RWPE2 (cell line): ENCODE results near the gene THSD4.
"Not testable (repeated sequence)": the region's sequence is repeated elsewhere in the genome, so short reads cannot be mapped to it uniquely, and the experiment has no call there.

Source experiments
- ATAC-seq: fragments of 200-7000 bp; cut with Tn5 transposase; 3 replicates; pipeline ENCODE4 v1.9.1; 2021; ENCODE audit warnings: low read depth
- DNase-seq: peaks from one replicate; pipeline ENCODE4 v3.0.0-alpha.2; 2020; ENCODE audit warnings: low spot score
- H3K27ac ChIP-seq: fragments of 450-650 bp; 2 replicates; pipeline ENCODE4 v1.5.1; 2017; ENCODE audit warnings: mild to moderate bottlenecking; ENCODE audit not compliant: poor library complexity, severe bottlenecking
- H3K27me3 ChIP-seq: fragments of 250-450 bp; sonication (Bioruptor Pico); 2 replicates; pipeline ENCODE4 v1.5.1; 2021; ENCODE audit warnings: mild to moderate bottlenecking, moderate library complexity; ENCODE audit not compliant: insufficient read depth, poor library complexity, severe bottlenecking
- H3K36me3 ChIP-seq: fragments of 250-450 bp; sonication (Bioruptor Pico); 2 replicates; pipeline ENCODE4 v1.5.1; 2020; ENCODE audit warnings: low read depth, mild to moderate bottlenecking, moderate library complexity
- H3K4me1 ChIP-seq: fragments of 250-450 bp; sonication (Bioruptor Pico); 2 replicates; pipeline ENCODE4 v1.5.1; 2021; ENCODE audit warnings: mild to moderate bottlenecking, moderate library complexity; ENCODE audit not compliant: insufficient read depth, poor library complexity, severe bottlenecking
- H3K4me3 ChIP-seq: fragments of 250-450 bp; sonication (Bioruptor Pico); 2 replicates; pipeline ENCODE4 v1.5.1; 2021; ENCODE audit warnings: mild to moderate bottlenecking, moderate library complexity; ENCODE audit not compliant: severe bottlenecking
- H3K9me3 ChIP-seq: fragments of 250-450 bp; sonication (Bioruptor Pico); 2 replicates; pipeline ENCODE4 v1.5.1; 2021; ENCODE audit warnings: mild to moderate bottlenecking, moderate library complexity; ENCODE audit not compliant: severe bottlenecking
- TF ChIP-seq, protein P1 (sequence below): fragments of 450-650 bp; IDR thresholded peaks from one replicate; pipeline ENCODE4 v1.5.1; 2017; ENCODE audit warnings: mild to moderate bottlenecking, moderate library complexity; ENCODE audit not compliant: poor library complexity, severe bottlenecking

The THSD4 gene

DNA sequence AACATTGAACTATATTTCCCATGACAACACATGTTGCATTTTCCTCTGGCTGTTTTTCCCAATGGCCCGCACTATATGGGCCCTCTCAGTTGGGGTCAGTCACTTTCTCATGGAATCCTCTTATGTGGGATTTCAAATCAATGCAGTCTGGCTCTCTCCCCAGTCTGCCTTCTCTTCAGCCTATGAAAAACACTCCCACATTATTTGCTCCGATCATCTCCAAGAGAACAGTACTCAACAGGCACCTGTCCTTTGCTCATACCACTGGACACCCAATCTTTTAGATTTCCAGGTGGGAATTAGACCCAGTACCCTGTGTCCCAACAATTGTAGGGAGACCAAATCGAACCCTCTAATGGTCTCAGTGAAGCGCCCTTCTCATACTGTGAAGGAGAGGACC is 251.3 kb downstream of the THSD4 start:
- TF ChIP-seq, protein P1, sequence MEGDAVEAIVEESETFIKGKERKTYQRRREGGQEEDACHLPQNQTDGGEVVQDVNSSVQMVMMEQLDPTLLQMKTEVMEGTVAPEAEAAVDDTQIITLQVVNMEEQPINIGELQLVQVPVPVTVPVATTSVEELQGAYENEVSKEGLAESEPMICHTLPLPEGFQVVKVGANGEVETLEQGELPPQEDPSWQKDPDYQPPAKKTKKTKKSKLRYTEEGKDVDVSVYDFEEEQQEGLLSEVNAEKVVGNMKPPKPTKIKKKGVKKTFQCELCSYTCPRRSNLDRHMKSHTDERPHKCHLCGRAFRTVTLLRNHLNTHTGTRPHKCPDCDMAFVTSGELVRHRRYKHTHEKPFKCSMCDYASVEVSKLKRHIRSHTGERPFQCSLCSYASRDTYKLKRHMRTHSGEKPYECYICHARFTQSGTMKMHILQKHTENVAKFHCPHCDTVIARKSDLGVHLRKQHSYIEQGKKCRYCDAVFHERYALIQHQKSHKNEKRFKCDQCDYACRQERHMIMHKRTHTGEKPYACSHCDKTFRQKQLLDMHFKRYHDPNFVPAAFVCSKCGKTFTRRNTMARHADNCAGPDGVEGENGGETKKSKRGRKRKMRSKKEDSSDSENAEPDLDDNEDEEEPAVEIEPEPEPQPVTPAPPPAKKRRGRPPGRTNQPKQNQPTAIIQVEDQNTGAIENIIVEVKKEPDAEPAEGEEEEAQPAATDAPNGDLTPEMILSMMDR = no peak
- no peak overlapping the region for H3K27ac ChIP-seq
- H3K4me3 ChIP-seq = no peak overlapping the region
- peaks cover 23% of the 10 kb centered on the region for H3K36me3 ChIP-seq
- no peak for DNase-seq
- H3K9me3 ChIP-seq = no peaks in the 10 kb centered on the region
- no peak for ATAC-seq
- peaks cover 21% of the 10 kb centered on the region for H3K4me1 ChIP-seq
- no peaks in the 10 kb centered on the region for H3K27me3 ChIP-seq

DNA sequence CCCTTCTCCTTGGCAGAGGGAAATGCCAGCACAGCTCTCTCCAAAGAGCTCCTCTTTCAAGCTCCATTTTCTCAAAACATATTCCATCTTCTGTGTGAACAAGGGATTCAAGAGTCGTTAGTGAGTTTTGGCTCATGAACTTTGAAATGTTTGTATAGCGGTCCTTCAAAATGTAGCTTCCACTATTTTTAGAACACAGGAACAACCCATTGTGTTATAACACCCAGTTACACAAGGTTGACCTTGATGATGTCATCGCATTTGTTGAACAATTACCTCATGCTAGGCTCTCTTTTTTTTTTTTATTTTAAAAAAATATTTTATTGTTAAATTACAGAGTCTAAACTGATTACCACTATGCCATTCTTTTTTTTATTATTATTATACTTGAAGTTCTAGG is 251.7 kb downstream of the THSD4 start:
- DNase-seq (no peak), ATAC-seq (no peak)
- TF ChIP-seq, protein P1 = no peak
- Histone ChIP-seq H3K27me3 (no peaks in the 10 kb centered on the region), H3K4me1 (peaks cover 21% of the 10 kb centered on the region), H3K4me3 (no peak overlapping the region), H3K9me3 (no peaks in the 10 kb centered on the region), H3K36me3 (peaks cover 20% of the 10 kb centered on the region), H3K27ac (no peak overlapping the region)

DNA sequence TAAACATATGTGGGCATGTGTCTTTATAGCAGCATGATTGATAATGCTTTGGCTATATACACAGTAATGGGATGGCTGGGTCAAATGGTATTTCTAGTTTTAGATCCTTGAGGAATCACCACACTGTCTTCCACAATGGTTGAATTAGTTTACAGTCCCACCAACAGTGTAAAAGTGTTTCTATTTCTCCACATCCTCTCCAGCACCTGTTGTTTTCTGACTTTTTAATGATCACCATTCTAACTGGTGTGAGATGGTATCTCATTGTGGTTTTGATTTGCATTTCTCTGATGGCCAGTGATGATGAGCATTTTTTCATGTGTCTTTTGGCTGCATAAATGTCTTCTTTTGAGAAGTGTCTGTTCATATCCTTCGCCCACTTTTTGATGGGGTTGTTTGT is 252.5 kb downstream of the THSD4 start:
- H3K27me3 ChIP-seq, DNase-seq, H3K4me3 ChIP-seq, ATAC-seq, H3K9me3 ChIP-seq, H3K27ac ChIP-seq: not testable (repeated sequence)
- peaks cover 20% of the 10 kb centered on the region for H3K36me3 ChIP-seq
- H3K4me1 ChIP-seq = peaks cover 25% of the 10 kb centered on the region

DNA sequence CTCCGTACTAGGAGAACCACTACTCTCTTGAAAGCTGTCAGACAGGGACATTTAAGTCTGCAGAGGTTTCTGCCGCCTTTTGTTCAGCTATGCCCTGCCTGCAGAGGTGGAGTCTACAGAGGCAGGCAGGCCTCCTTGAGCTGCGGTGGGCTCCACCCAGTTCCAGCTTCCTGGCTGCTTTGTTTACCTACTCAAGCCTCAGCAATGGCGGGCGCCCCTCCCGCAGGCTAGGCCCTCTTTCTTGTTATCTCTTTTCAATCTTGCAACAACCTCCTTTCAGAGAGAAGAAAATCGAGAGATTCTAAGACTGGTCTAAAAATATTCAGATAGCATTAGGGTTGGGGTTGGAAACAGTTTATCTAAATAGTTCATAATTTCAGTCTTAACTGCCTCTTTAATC is 257.5 kb downstream of the THSD4 start:
- DNase-seq, H3K4me3 ChIP-seq, ATAC-seq, H3K27me3 ChIP-seq, H3K4me1 ChIP-seq, H3K36me3 ChIP-seq, H3K9me3 ChIP-seq: not testable (repeated sequence)
- H3K27ac ChIP-seq = peak overlapping the region; percentile 1

DNA sequence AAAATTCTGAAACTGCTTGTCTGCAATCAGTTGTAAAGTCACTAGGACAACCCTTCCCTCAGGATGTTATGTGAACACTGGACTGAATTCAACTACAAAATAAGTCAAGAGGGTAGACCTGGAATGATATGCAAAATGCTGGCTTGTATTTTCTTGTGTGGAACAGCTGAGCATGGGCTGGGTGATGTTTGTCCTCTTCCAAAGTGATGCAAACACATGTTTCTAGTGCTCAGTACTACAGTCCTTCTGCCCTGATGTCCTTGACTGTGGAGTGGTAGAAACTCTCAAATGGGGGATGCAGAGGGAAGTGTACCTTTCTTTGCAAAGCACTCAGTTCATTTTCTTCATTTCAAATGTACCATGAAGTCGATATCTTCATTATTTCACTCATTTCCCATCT is 258.6 kb downstream of the THSD4 start:
- Histone ChIP-seq H3K4me3 (no peak overlapping the region), H3K4me1 (peaks cover 9% of the 10 kb centered on the region), H3K27ac (no peak overlapping the region), H3K36me3 (peaks cover 7% of the 10 kb centered on the region; the same call in 1 of the 2 replicates), H3K9me3 (no peaks in the 10 kb centered on the region), H3K27me3 (no peaks in the 10 kb centered on the region)
- no peak for ATAC-seq
- no peak for DNase-seq
- TF ChIP-seq, protein P1 = no peak

DNA sequence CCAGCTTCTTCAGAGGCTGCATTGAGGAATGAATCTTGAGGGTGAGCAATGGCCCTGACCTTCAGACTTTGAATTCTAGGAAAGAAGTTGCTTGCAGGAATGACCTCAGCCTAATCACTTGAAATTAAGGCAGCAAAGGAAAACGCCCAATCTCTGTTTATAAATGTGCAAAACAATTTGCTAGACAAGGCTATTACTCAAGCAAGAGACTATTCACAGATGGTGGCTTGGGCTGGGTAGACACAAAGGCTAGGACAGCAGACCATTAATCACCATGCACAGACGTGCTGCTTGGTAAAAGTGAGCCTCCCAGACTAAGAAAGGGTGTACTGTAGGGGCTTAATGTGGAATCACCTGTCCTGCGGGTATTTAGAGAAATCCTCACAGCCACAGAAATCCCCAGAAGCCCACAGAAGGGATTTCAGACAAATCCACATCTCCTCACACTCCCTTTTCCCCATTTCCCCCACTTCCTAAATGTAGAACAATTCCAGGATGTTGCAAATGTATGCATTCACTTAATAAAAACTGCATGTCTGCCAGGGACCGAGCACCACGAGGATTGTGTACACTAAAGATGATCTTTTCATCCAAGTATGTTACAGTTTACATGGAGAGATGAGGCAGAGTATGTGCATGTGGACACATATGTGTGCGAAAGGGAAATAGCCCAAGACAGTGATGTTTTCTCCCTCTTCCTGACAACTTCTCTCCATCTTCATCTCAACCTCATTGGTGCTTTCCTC is 259.5 kb downstream of the THSD4 start:
- peaks cover 7% of the 10 kb centered on the region; the same call in 1 of the 2 replicates for H3K36me3 ChIP-seq
- no peak overlapping the region for H3K4me3 ChIP-seq
- H3K27ac ChIP-seq = no peak overlapping the region
- no peaks in the 10 kb centered on the region for H3K9me3 ChIP-seq
- TF ChIP-seq, protein P1 = no peak
- ATAC-seq = no peak
- H3K27me3 ChIP-seq = no peaks in the 10 kb centered on the region
- no peak for DNase-seq
- peaks cover 9% of the 10 kb centered on the region for H3K4me1 ChIP-seq
